Stimulated activated CD4-positive, alpha-beta T cell treated with anti-CD3 and anti-CD28 coated beads, Interleukin-1b, Interleukin-23, amount 100 ng/mL, for 1 hour (primary cell): ENCODE measurements around the gene TET1.
"Not testable (repeated sequence)": the region's sequence is repeated elsewhere in the genome, so short reads cannot be mapped to it uniquely, and the experiment has no call there.

ENCODE experiments used
- DNase-seq, 2 donors: peaks; one replicate each; pipeline ENCODE4 v3.0.0-alpha.2; 2020; ENCODE audit warnings: low read depth in 2 of 2

The TET1 gene

GRCh38 chr10:68564712-68565111 is 4.6 kb downstream of the TET1 start:
- no peak for DNase-seq

DNA sequence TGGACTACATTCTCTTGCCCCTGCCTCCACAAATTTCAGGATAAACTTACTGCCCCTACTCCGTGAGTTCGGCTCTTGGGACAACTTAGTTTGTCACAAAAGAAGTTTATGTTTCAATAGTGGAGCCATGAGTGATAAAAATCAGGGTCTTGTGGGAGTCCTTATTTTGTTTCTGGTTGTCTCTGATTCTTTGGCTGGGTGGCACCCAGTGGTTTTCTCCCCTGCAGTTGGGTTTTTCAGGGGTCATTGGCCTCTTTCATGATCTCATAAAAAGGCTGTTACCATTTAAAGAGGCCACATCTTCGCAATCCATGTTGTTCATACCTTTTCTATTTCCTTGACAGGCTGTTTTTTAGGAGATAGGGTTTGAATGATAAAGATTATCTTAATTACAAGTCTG is 5.5 kb downstream of the TET1 start:
- no peak for DNase-seq

GRCh38 chr10:68566351-68566750 is 6.2 kb downstream of the TET1 start:
- DNase-seq: no peak

GRCh38 chr10:68566955-68567354 is 6.8 kb downstream of the TET1 start:
- no peak for DNase-seq

- DNase-seq: no peak
These were observed 12.0 kb downstream of the TET1 start for GRCh38 chr10:68572151-68572550.

GRCh38 chr10:68574051-68574450 is 13.9 kb downstream of the TET1 start:
- no peak for DNase-seq

- no peak for DNase-seq
These were observed 16.0 kb downstream of the TET1 start for GRCh38 chr10:68576118-68576517.

DNA sequence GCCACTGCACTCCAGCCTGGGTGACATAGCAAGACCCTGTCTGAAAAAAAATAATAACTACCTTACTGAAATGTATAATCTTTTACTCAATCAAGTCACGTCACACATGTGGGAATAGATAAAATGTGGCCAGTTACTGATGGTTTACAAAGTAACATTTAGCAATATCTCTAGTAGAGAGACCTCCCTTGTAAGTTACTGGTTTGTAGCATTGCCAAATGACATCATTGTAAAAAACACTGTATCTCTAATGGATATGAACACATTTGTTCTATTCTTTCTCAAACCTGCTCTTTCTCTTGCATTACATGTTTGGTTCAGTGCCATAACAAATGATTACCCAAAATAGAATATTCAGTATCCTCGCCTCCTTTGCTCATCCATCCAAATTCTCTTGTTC is 18.8 kb downstream of the TET1 start:
- no peak for DNase-seq

- not testable (repeated sequence) for DNase-seq
These were observed 24.1 kb downstream of the TET1 start for GRCh38 chr10:68584187-68584586.

GRCh38 chr10:68586606-68587305 is 26.6 kb downstream of the TET1 start:
- no peak for DNase-seq

DNA sequence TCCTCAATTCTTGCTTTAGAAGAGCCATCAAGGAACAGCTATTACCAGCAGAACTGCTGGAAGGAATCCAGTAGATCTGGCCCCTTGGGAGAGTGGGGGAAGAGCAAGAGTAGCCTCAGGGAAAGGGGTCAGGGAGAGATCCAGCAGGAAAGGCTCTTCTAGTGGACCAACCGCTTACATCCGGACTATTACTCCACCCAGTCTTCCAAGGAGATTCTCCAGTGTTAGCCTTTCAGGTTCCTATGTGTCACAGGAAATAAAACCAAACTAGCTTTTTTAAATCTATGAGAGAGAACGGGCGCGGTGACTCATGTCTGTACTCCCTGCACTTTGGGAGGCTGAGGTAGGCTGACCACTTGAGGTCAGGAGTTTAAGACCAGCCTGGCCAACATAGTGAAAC is 34.3 kb downstream of the TET1 start:
- no peak for DNase-seq

GRCh38 chr10:68595513-68595912 is 35.4 kb downstream of the TET1 start:
- no peak for DNase-seq

- DNase-seq: no peak
These were observed 37.3 kb downstream of the TET1 start for GRCh38 chr10:68597407-68597806.

DNA sequence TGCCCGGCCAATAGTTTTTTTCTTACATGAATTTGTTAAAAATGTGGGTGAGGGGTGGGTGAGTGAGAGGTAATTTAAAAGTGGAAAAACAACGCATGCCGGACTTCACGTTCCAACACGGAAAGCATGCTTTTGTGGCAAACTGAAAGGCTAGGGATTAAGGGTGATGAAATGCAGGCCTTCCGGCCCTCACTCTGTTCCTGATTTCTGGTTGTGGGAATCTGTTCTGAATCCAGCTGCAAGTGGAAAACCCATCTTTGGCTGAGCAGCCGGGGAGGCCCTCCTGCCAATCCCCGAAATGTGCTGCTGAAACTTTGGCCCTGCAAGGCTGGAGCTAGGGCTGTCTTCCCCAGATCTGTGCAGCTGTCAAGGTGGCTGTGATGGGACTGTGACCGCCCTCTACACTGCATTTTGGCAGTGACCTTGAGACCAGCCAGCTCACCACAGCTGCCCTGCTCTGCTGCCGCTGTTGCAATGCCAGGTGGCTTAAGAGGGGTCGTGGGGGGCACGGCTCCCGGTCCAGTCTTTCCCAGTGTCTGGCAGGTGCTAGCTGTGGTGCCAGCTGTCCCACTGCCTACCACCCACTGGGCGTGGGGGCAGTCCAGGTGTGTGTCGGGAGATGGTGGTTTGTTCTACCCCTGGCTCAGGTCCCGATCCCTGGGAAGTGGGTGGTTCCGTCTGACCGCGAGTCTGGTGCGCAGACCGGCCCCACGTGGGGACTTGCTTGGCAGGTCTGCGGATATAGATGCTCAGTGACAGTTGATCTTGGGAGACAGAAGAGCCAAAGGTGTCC is 39.0 kb downstream of the TET1 start:
- no peak for DNase-seq

- no peak for DNase-seq
These were observed 39.6 kb downstream of the TET1 start for GRCh38 chr10:68599771-68600040.

GRCh38 chr10:68600041-68600778 is 40.1 kb downstream of the TET1 start:
- DNase-seq: no peak

DNA sequence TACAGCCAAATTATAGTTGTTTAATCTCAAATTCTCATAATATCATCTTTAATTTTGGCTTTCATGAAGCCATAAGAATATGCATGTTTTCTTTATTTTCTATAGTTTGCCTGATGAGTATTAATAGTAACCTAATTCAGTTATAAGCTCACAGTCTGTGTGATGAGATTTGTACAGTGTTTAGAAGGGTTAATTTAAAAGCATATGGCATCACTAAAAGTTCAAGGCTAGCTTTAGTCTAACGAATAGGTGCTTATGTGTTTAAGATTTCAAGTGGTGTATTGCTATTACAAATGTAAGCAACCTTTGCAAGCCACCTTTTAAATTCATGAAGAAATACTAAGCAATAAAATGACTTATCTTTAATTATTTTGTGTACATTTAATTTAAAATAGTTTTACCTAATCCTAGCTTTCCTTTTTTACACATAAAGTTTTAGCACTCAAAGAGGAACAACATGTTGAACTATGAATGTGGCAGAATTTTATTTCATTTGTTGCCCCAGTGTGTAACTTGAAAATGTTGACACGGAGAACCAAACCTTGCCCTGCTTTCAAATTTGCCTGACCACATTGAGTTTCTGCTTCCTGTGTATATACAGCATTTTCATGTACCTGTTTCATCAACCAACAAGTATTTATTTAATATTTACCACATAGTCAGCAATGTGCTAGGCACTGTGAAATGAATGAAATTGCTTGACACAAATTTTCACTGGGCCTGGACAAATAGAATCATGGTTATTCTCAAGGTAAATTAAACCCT is 41.5 kb downstream of the TET1 start:
- DNase-seq: no peak

DNA sequence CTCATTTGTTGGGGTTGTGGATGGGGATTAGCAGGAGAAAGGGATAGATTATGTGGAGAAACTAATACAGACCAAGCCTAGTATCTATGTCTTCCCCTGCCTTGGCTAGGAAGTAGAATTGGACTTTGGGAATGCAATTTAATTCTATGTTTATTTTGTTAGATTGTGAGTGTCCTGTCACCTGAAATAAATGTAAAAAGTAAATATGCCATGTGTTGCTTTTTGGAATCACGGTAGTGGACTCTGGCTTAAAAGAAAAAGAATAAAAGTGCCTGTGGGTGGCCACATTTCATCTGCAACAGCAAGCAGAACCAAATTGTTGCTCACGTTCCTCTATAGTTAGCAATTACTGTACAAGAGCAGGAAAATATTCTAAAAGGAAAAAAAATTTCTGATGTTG is 42.3 kb downstream of the TET1 start:
- DNase-seq: no peak

DNA sequence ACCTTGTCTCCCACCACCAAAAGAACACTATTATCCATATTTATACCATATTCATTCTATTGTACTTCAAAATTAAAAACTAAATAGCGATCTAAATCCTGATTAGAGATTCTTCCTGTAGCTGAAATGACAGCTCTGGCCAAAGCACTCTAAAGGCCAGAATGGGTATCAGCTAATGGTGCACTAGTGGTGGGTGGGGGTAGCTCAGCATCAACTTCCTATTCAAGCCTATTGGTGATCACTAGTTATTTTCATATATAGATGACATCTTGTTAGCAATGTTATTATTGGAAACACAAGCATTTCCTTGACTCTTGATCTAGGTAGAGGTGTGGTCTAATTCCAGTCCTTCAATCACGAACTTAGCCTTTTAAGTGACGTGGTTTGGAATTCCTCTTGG is 43.6 kb downstream of the TET1 start:
- no peak for DNase-seq

- DNase-seq: no peak
These were observed 44.3 kb downstream of the TET1 start for GRCh38 chr10:68604441-68604840.

DNA sequence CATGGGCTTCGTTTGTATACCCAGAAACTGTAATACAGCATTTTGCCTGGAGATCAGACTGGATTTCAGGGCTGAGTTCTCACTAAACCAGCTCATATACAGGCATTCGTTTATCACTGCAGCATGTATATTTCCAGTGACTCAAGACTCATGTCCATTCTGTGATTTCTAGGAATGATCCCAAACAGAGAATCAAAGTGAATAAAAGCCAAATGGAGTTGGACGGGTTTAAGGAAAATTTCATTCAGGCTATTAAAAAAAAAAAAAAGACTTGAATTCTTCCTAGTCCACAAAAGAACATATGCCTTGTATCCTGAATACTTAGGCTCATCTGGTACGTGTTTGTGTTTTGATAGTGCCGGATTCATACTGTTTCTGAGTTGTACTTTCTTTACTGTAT is 46.8 kb downstream of the TET1 start:
- no peak for DNase-seq

GRCh38 chr10:68610023-68610422 is 49.9 kb downstream of the TET1 start:
- DNase-seq: not testable (repeated sequence)
